Endothelial cell of hepatic sinusoid (primary cell): ENCODE results near the gene RBFOX2.

Experiments used
- in situ Hi-C: cut with HindIII; loops from 2 replicates; pipeline ENCODE4 v1.10.0; 2017; ENCODE audit warnings: low sequenced_read_pairs

RBFOX2 gene

GRCh38 chr22:35746946-35747703 is 281.5 kb downstream of the RBFOX2 start:
- in situ Hi-C loops = no loop called here

DNA sequence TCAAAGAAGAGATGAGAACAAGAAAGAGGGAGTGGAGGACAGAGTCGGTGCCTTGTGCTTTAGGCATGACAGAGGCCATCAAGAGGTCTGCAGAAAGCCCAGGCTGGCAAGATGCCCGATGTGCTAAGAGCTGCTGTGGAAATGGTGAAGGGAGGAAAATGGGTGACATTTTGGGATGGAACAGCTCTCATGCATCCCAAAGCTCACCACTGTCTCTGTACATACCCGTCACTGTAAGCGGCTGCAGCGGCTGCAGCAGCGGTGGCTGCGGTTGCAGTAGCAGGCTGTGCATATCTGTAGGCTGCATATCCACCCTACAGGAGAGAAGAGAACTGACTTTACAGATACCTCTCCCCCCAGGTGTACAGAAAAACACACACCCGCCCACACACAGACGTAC is 282.4 kb downstream of the RBFOX2 start:
- in situ Hi-C loops = no loop called here

DNA sequence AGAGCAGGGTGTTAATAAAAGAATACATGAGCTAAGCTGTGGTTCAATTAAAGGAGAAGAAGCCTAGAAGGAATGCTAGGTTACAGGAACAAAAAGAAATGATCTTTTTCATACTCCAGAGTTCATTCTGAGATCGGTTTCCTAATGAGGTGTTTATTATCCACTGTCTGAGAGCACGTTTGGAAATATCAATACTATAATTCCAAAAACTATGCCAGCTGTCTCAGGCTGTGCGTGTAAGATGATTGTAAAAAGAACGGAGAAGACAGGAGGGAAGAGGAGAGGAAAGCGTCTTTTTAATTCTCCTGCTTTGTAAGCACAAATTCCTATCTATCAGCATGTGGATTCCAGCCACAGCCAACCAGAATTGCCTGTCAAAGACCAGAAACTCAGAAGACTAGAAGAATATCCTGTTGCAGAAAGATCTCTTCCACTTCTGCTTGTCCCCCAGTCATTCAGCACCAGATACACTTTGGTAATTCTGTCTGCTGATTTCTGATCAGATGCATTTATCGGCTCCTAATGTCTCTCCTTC is 285.2 kb downstream of the RBFOX2 start:
- in situ Hi-C loops = no loop called here

- in situ Hi-C loops = no loop called here
Measured at GRCh38 chr22:35742342-35743100, 286.1 kb downstream of the RBFOX2 start.

DNA sequence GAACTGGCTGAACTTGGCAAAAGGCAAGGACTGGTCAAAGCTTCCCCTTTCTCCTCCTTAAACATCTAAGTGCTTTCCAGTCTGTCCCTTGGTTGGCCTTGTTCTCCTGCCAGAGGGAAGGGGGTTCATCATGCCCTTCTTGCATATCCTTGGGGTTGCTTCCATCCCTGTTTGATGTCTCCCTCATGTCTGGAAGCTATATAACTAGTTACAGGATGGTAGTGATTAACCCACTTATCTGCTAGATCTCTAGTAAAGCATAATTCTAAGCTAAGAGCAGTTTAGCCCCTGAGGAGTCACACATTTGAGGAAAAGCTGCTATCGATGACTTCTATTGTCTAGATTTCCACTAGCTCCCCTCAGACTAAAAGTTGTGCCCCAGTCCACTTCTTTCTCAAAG is 288.0 kb downstream of the RBFOX2 start:
- in situ Hi-C loops = no loop called here

DNA sequence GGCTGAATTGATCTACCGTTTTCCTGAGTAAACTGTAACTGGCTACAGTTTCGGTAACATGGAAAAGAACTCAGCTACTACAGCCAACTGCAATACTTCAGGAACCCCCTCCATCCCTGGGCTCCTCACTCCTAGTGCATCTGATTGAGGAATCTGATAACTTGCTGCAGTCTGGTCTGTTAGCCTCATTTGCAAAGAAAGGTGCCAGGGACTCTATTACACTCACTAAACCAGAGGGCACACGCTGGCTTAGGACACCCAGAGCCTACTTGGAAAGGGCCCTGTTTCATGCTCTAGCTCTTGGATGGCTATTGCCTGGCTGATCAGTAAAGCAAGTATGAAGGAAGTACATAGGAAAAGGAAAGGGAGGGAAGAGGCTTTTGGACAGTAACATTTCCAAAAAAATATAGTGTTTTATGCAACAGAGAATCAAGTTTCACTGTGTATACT is 288.7 kb downstream of the RBFOX2 start:
- in situ Hi-C loops = loop anchor here (5.0 kb wide), 1 partner anchor 58 kb away; no protein-coding TSS in a partner anchor

GRCh38 chr22:35739076-35739930 is 289.3 kb downstream of the RBFOX2 start:
- in situ Hi-C loops = loop anchor here (5.0 kb wide), 1 partner anchor 57 kb away; no protein-coding TSS in a partner anchor

- in situ Hi-C loops = loop anchor here (5.0 kb wide), 1 partner anchor 56 kb away; no protein-coding TSS in a partner anchor
Measured at GRCh38 chr22:35737886-35738285, 290.7 kb downstream of the RBFOX2 start.

DNA sequence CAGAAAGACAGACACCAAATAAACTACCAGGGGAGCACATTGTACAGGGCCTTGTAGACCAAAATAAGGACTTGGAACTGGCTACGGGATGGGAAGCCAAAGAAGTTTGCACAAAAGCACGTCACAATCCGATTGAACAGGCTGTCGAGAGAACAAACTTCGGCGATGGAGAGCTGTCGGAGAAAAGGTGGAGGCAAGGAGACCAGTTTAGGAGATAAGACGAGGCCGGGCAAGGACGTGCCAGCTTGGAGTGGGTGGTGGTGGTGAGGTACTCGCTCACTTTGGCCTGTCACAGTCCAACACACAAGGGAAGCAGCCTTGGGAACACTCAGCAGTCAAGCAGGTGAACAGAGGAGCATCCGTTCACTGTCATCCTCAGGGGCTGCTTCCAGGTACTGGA is 291.9 kb downstream of the RBFOX2 start:
- in situ Hi-C loops = loop anchor here (5.0 kb wide), 1 partner anchor 54 kb away; no protein-coding TSS in a partner anchor

- in situ Hi-C loops = loop anchor here (5.0 kb wide), 1 partner anchor 54 kb away; no protein-coding TSS in a partner anchor
Measured at GRCh38 chr22:35736166-35736565, 292.5 kb downstream of the RBFOX2 start.

DNA sequence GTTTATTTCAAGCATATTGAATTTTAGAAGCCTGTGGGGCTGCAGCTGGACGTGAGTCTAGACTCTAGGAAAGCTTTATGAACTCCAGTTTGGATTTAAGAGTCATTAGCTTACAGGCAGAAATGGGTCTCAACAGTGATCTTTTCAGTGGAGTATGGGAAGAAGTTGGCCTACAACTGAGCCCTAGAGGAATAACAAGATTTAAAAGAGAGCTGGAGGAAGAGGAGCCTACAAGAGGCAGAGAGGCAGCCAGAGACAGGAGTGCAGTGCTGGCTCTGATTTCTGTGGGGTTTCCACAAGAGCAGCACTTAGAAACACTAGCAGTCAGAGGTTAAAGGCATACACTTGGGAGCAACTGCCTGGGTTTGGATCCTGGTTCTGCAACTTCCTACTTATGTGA is 293.1 kb downstream of the RBFOX2 start:
- in situ Hi-C loops = loop anchor here (5.0 kb wide), 1 partner anchor 53 kb away; no protein-coding TSS in a partner anchor

- in situ Hi-C loops = no loop called here
Measured at GRCh38 chr22:35734517-35734827, 294.2 kb downstream of the RBFOX2 start.

DNA sequence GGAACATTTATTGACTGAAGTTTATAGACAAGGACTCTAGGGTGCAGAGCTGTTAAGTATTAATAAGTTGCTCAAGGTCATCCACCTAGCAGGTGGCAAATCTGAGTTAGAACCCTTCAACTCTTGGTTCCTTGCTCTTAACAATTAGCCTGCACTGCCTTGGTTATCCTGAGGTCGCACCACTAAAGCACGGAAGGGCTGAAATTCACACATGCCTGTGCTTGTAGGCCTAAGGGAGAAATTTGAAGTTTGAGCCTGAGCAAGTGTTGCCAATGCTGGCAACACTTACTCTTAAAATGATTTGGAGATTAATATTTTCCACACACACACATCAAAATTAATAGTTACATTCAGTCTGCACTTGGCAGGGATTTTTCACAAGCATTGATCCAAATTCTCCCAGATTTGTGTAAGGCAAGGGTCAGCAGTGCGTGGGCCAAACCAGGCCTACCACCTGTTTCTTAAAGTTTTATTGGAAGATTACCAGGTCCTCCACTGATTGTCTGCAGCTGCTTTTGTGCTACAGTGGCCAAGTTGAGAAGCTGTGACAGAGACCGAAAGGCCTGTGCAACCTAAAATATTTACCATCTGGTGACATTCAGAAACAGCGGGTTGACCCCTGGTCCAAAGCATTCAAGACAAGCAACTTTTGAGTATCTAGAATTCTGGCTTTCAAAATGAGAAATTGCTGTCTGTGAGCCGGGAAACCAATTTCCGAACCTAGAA is 294.7 kb downstream of the RBFOX2 start:
- in situ Hi-C loops = no loop called here

GRCh38 chr22:35733036-35733435 is 295.6 kb downstream of the RBFOX2 start:
- in situ Hi-C loops = no loop called here

- in situ Hi-C loops = no loop called here
Measured at GRCh38 chr22:35732116-35732515, 296.5 kb downstream of the RBFOX2 start.

DNA sequence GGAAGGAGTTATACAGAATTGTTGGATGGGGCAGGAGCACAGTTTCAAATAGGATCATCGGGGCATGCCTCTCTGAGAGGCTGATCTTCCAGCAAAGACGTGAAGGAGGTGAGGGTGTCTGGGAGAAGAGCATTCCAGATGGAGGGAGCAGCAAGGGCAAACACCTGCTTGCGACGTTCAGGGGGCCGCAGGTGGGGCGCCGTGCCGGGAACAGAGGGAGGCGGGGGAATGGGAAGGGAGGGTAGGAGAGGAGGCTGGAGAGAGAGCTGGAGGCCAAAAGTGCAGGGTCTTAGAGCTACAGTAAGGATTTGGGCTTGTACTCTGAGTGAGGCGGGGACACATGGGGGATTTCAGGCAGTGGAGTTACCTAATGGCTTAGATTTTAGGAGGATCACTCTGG is 297.3 kb downstream of the RBFOX2 start:
- in situ Hi-C loops = no loop called here

- in situ Hi-C loops = no loop called here
Measured at GRCh38 chr22:35729309-35729698, 299.3 kb downstream of the RBFOX2 start.

DNA sequence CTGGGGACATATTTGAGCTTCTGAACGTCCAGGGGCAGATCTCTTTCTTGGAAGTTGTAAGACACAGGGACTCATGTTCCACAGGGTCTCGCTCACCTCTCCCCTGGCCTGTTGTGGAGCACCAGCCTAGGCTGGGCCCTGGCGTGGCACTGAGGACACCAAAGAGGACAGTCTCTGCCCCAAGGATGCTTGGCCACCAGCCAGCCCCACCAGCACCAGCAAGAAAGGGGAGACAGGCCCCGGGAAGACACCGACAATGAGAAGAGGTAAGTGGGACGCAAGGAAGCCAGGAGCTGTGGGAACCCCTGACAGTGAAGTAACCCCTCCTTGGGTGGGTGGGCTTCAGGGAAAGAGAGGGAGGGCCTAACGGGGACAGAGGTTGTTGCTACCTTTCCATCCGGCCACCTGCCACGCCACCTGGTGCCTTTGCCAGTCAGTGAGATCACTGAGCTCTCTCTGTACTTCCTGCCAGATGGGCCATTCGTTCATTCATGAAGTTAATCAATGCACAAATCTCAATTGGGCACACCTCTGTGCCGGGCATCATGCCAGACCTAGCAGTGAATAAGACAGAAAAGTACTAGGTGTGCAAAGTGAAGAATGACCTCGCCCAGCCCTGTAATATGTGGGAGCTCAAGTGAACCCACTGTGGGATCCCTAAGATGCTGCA is 299.9 kb downstream of the RBFOX2 start:
- in situ Hi-C loops = no loop called here

- in situ Hi-C loops = no loop called here
Measured at GRCh38 chr22:35727436-35727835, 301.2 kb downstream of the RBFOX2 start.

GRCh38 chr22:35726933-35727332 is 301.7 kb downstream of the RBFOX2 start:
- in situ Hi-C loops = no loop called here
